ENCODE results near the gene C10orf143.
"Not testable (repeated sequence)": the region's sequence is repeated elsewhere in the genome, so short reads cannot be mapped to it uniquely, and the experiment has no call there.

C10orf143 gene

GRCh38 chr10:130027716-130028464 lies 82.7 kb downstream of the C10orf143 start:
- no peak overlapping the region for H3K4me3 ChIP-seq (ENCODE audit: low read depth, low read length)
- DNase-seq (ENCODE audit: low read depth): no peak
- no peak for TF ChIP-seq CTCF (IDR thresholded peaks at IDR 0.05; ENCODE audit: low read depth, low read length, missing control alignments)
- in situ Hi-C loops (cut with HindIII; ENCODE audit: low sequenced_read_pairs): no loop called here

GRCh38 chr10:130026670-130027456 lies 83.8 kb downstream of the C10orf143 start:
- H3K4me3 ChIP-seq (ENCODE audit: low read depth, low read length): no peak overlapping the region
- TF ChIP-seq CTCF (IDR thresholded peaks at IDR 0.05; ENCODE audit: low read depth, low read length, missing control alignments): no peak
- in situ Hi-C loops (cut with HindIII; ENCODE audit: low sequenced_read_pairs): no loop called here
- no peak for DNase-seq (ENCODE audit: low read depth)

- peak; percentile 3 for DNase-seq (ENCODE audit: low read depth)
- H3K4me3 ChIP-seq (ENCODE audit: low read depth, low read length): no peak overlapping the region
- no peak for TF ChIP-seq CTCF (IDR thresholded peaks at IDR 0.05; ENCODE audit: low read depth, low read length, missing control alignments)
- in situ Hi-C loops (cut with HindIII; ENCODE audit: low sequenced_read_pairs): no loop called here
These were observed 84.7 kb downstream of the C10orf143 start for GRCh38 chr10:130025811-130026485.

GRCh38 chr10:130025326-130025725 lies 85.3 kb downstream of the C10orf143 start:
- no peak for TF ChIP-seq CTCF (IDR thresholded peaks at IDR 0.05; ENCODE audit: low read depth, low read length, missing control alignments)
- no peak for DNase-seq (ENCODE audit: low read depth)

GRCh38 chr10:130024779-130025325 lies 85.8 kb downstream of the C10orf143 start:
- no peak overlapping the region for H3K4me3 ChIP-seq (ENCODE audit: low read depth, low read length)
- no peak for DNase-seq (ENCODE audit: low read depth)
- no peak for TF ChIP-seq CTCF (IDR thresholded peaks at IDR 0.05; ENCODE audit: low read depth, low read length, missing control alignments)
- in situ Hi-C loops (cut with HindIII; ENCODE audit: low sequenced_read_pairs): no loop called here

More at GRCh38 chr10:130025326-130025725, 85.3 kb downstream of the C10orf143 start:
- H3K4me3 ChIP-seq (ENCODE audit: low read depth, low read length): no peak overlapping the region
- in situ Hi-C loops (cut with HindIII; ENCODE audit: low sequenced_read_pairs): no loop called here

- in situ Hi-C loops (cut with HindIII; ENCODE audit: low sequenced_read_pairs); H3K4me3 ChIP-seq (ENCODE audit: low read depth, low read length); DNase-seq (ENCODE audit: low read depth): not testable (repeated sequence)
These were observed 86.3 kb downstream of the C10orf143 start for GRCh38 chr10:130024326-130024725.

Measured in astrocyte of the cerebellum (primary cell).